Right lobe of liver (tissue), 4 donors: ENCODE data around the gene CPB1.

Source experiments
- CTCF ChIP-seq, 4 donors: fragments of 200-600 bp in 3 of 4; fragments of 450-650 bp in 1 of 4; IDR thresholded peaks; one replicate each; pipeline versions ENCODE4 v1.5.1 to v1.8.0; 2016 to 2022; ENCODE audit warnings: antibody characterized with exemption in 4 of 4, mild to moderate bottlenecking in 2 of 4
- POLR2A ChIP-seq: fragments of 450-650 bp; IDR thresholded peaks from one replicate; pipeline ENCODE4 v1.6.1; 2017; ENCODE audit warnings: antibody characterized with exemption, mild to moderate bottlenecking
- donor health status: DM: no; HTN: no; CAD: no.
- donor health status: DM: no; HTN: no; CAD: no.
- donor health status: DM: no; HTN: yes; CAD: no.

- no peak for TF ChIP-seq CTCF (IDR thresholded peaks at IDR 0.05)
- TF ChIP-seq POLR2A: no peak
Observed at GRCh38 chr3:148896062-148896461, 68.5 kb downstream of the CPB1 start.
